SK-N-MC (cell line): Measurements from ENCODE around the gene KBTBD13.

ENCODE experiments used
- EZH2 ChIP-seq: fragments of 200-600 bp; sonication (generic); IDR thresholded peaks from one replicate; pipeline ENCODE4 v1.6.1; 2017; ENCODE audit warnings: antibody characterized with exemption
- POLR2AphosphoS5 ChIP-seq: IDR thresholded peaks from 2 replicates; pipeline ENCODE4 v1.6.1; 2012; ENCODE audit warnings: mild to moderate bottlenecking, low read depth, low read length, borderline replicate concordance

DNA sequence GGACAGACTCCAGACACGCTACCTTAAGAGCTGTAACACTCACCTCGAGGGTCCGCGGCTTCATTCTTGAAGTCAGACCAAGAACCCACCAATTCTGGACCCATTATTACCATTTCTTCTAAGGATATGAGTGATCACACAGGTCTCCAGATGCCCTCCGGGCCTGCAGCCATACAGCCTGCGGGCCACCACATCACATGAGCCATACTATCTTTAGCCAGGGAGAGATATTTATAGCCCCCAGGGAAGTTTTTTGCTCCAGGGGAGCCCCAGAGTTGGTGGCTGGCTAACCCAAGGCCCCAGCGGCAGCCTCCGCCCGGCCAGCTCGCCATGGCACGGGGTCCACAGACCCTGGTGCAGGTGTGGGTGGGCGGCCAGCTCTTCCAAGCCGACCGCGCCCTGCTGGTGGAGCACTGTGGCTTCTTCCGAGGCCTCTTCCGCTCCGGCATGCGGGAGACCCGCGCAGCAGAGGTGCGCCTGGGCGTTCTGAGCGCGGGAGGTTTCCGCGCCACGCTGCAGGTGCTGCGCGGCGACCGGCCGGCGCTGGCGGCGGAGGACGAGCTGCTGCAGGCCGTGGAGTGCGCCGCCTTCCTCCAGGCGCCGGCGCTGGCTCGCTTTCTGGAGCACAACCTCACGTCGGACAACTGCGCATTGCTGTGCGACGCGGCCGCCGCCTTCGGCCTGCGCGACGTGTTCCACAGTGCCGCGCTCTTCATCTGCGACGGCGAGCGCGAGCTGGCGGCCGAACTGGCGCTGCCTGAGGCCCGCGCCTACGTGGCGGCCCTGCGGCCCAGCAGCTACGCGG lies at the start of gene KBTBD13:
- TF ChIP-seq EZH2 (no peak), POLR2AphosphoS5 (no peak)
